GM21825 (cell line): Measurements from ENCODE around the gene PTGES3L.
"Not testable (repeated sequence)": the region's sequence is repeated elsewhere in the genome, so short reads cannot be mapped to it uniquely, and the experiment has no call there.

Experiments used
- ATAC-seq: cut with Tn5 transposase; IDR thresholded peaks from one replicate; pipeline ENCODE4 v1.9.1; 2021; ENCODE audit warnings: mild to moderate bottlenecking, moderate library complexity; ENCODE audit not compliant: unreplicated experiment

Gene PTGES3L

DNA sequence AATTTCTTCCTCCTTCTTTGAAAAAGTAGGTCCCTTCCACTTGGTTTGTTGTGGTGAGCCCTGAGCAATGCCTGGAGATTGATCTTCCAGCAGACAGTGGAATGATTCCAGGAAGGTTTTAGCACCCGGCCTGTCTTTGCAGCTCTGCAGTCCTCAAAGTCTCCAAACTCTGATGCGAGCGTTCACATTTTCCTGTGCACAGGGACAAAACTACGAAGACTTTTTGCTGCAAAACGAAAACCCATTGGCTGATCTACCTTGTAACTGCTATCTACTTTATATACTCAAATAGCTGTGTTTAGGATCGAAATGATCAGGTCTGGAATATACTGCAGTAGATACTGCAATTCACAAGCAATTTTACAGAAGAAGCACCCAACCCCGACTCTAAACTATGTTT is 57.6 kb downstream of the PTGES3L start:
- ATAC-seq, result no peak

- ATAC-seq, result no peak
Measured at GRCh38 chr17:42920922-42921321, 59.0 kb downstream of the PTGES3L start.

DNA sequence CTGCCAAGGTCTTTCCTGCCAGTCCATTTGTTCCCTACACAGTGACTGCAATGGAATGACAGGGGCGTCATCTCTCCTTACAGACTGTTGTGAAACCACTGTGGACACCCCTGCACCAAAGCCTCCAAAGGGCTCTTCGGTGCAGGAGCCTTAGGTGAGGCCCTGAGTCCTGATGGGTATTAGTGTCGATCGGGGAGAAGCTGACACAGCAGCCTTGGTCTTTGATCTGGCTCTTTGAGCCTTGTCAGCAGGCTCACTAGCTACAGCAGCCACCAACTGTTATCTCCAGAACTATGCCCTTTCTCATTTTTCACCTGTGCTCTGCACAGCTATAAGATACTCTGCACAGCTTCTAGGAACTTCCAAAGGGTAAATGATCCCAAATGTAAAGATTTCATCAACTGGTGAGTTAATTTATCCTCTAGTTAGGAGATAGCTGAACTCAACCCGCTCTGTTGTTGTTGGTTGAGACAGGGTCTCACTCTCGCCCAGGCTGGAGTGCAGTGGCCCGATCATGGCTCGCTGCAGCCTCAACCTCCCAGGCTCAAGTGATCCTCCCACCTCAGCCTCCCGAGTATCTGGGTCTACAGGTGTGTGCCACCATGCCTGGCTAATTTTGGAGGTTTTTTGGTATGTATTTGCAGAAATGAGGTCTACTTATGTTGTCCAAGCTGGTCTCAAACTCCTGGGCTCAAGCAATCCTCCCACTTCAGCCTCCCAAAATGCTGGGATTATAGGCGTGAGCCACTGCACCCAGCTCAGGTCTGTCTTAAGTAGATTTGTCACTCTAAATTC is 59.6 kb downstream of the PTGES3L start:
- ATAC-seq, result no peak

GRCh38 chr17:42919522-42920077 is 60.3 kb downstream of the PTGES3L start:
- not testable (repeated sequence) for ATAC-seq

- ATAC-seq, result no peak
Measured at GRCh38 chr17:42918902-42919521, 60.9 kb downstream of the PTGES3L start.
